HuH-7.5 (cell line): ENCODE data around the gene PLEKHA5.
"Not testable (repeated sequence)": the region's sequence is repeated elsewhere in the genome, so short reads cannot be mapped to it uniquely, and the experiment has no call there.

ENCODE experiments used
- DNase-seq: peaks from one replicate; pipeline ENCODE4 v3.0.0; 2011; ENCODE audit warnings: low spot score

Gene PLEKHA5

DNA sequence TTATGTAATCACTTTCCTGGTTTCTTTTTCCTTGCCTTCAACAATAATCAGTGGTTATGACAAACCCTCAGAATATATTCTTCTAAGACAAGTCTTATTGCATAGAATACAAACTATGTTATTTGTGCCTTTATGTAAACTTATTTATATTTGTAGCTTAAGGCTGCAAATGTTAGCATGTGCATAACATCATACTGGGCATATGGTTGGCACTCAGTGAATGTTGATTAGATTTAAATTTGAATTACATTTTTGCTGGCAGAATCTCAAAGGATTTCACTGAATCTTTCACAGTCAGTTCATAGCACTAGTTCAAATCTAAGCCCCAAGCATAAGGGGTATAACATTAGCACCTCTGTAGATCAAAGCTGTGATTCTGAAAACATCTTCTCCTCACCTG lies 196.6 kb downstream of the PLEKHA5 start:
- no peak for DNase-seq

DNA sequence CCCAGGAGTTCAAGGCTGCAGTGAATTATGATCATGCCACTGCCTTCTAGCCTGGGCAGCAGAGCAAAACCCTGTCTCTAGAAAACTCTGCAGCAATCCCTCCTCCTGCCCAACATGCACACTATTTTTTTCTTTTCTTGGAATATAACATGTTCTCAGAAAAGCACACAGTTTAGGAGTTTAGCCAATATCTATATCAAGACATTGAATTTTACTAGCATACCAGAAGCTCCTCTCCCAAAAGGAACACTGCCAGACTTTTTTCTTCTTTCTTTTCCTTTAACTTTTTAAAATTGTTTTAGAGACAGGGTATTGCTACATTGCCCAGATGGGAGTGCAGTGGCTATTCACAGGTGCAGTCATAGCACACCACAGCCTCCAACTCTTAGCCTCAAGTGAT lies 202.7 kb downstream of the PLEKHA5 start:
- DNase-seq = no peak

- no peak for DNase-seq
Observed at GRCh38 chr12:19338405-19338804, 208.9 kb downstream of the PLEKHA5 start.

GRCh38 chr12:19350850-19351249 lies 221.3 kb downstream of the PLEKHA5 start:
- not testable (repeated sequence) for DNase-seq

DNA sequence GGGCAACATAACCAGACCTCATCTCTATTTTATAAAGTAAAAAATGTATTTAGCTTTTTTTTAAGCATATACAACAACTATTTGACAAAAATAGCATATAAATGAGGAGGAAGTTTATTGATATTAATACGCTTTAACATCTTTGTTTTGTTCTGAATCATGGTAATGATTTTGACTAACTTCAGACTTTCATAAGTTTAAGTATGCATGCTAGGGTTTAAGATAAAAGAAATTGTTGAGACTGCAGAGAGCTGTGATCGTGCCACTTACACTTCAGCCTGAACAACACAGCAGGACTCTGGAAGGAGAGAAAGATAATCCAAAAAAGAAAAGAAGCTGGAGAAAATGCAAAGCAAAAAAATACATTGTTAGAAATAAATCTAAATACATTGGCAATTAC lies 221.8 kb downstream of the PLEKHA5 start:
- no peak for DNase-seq

DNA sequence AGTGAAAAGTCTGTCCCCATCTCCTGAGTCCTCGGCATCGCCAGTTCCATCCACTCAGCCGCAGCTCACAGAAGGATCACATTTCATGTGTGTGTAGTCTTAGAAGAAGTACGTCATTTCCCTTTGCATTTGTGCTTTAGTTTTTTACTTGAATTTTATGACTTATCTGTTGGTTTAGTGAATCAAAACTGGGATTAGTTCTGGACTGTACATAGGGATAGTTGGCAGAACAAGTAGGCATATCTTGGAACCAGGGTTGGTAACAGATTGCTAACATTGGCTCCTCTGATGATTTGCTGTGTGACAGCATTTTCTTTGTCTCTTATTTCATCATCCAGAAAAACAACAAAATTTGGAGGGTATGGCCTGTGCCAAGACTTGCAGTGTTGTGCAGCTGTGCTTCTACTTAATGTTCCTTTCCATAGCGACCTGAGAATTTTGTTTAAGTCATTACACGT lies 240.2 kb downstream of the PLEKHA5 start:
- no peak for DNase-seq

DNA sequence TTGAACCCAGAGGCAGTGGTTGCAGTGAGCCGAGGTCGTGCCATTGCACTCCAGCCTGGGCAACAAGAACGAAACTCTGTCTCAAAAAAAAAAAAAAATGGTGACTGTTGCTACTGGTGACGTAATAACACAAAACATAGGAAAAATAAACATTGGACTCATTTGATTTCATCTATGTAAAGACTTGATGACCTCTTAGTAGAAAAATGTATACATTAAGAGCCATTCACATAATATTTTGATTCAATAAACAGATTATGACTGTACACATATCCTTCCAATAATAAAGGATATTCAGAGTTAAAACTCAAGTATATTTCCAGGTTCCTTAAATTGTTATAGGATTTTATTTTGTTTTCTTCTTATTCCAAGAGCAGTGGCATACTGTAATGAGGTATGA lies 244.1 kb downstream of the PLEKHA5 start:
- no peak for DNase-seq

DNA sequence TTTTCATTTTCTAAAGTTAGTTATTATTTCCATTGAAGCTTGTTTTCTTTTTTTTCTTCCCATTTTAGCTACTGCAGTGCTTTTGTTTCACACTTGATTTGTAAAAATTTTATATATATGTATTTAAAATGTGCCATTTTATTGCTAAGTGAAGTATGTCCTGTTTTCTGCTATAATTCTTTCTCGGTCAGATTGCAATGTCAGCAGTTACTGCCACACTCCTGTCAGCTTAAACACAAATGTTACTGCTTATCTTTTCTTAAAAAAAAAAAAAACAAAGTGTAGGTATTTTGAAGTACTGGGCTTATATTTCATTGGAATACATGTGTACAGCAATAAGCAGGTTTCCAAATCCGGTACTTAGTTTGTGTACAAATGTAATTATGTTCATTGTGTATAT lies 246.4 kb downstream of the PLEKHA5 start:
- no peak for DNase-seq

DNA sequence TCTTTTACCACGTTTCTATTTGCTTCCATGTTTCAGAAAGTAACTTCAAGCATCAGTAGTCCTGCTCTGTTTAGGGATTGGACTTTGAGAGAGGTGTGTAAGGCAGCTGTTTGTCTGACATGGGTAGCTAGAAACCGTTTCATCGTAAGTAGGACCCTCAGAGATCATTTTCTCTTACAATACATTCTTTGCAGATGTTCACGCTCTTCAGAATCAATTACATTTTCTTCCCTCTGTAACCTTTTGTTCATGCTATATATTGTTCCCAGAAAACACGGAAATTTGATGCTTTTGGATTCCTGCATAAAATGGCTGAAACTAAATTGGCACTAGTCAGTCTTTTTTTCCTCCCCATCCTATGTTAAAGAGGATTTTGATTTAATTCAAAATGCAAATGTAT lies 247.2 kb downstream of the PLEKHA5 start:
- DNase-seq = no peak

DNA sequence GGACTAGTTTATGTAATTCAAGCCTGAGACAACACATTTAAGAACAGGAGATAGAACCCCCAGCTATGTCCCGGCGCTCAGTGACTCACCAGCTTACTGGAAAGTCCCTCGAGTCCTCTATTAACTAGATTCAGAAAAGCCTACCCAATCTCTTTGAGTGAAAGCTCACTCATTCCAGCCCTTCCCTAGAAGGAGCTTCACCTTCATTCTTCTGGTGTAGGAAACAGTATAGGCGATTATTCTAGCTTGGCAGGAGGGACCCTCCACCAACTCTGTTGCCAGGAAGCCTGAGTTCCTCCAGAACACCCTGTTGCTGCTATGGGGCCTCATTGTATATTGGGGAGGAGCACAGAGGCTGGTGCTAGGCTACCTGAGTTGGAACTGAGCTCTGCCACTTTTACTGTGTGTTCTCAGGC lies 252.6 kb downstream of the PLEKHA5 start:
- DNase-seq = no peak

- no peak for DNase-seq
Observed at GRCh38 chr12:19382563-19382962, 253.0 kb downstream of the PLEKHA5 start.

GRCh38 chr12:19387161-19387560 lies 257.6 kb downstream of the PLEKHA5 start:
- DNase-seq = no peak

- DNase-seq = no peak
Observed at GRCh38 chr12:19388131-19388549, 258.6 kb downstream of the PLEKHA5 start.

GRCh38 chr12:19390051-19390598 lies 260.6 kb downstream of the PLEKHA5 start:
- no peak for DNase-seq

- not testable (repeated sequence) for DNase-seq
Observed at GRCh38 chr12:19392644-19393043, 263.1 kb downstream of the PLEKHA5 start.

- DNase-seq = no peak
Observed at GRCh38 chr12:19394385-19394784, 264.9 kb downstream of the PLEKHA5 start.

- no peak for DNase-seq
Observed at GRCh38 chr12:19397534-19397933, 268.0 kb downstream of the PLEKHA5 start.

DNA sequence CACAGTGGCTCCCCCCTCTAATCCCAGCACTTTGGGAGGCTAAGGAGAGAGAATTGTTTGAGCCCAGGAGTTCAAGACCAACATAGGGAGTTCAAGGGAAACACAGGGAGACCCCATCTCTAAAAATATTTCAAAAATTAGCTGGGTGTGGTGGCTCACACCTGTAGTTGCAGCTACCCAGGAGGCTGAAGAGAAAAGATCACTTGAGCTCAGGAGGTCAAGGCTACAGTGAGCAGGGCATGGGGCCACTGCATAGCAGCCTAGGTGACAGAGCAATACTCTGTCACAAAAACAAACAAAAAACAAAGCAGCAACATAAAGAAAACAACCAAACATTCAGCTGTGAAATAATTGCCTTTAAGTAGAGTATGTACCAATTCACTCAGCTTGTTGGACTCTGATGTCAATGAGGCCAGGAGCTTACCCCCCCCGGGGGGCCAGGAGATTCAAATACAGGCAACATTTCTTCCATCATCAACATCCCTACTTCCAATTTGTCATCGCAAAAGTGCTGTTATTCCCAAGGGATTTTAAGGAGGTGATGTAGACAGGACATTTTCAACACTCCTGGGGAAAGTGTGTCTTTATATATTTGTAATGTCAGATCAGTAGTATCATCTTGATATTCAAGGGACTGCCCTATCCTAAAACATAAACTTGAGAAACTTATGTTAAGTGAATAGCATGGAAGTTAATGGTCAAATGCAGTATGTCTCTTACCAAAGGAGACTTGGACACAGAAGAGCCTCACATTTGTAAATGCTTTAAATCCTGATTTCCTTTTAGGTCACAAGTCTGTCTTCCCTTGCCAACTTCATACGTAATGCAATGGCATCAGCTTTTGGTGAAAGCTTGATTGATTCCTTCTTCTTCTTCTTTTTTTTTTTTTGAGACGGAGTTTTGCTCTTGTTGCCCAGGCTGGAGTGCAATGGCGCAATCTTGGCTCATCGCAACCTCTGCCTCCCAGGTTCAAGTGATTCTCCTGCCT lies 269.1 kb downstream of the PLEKHA5 start:
- no peak for DNase-seq

DNA sequence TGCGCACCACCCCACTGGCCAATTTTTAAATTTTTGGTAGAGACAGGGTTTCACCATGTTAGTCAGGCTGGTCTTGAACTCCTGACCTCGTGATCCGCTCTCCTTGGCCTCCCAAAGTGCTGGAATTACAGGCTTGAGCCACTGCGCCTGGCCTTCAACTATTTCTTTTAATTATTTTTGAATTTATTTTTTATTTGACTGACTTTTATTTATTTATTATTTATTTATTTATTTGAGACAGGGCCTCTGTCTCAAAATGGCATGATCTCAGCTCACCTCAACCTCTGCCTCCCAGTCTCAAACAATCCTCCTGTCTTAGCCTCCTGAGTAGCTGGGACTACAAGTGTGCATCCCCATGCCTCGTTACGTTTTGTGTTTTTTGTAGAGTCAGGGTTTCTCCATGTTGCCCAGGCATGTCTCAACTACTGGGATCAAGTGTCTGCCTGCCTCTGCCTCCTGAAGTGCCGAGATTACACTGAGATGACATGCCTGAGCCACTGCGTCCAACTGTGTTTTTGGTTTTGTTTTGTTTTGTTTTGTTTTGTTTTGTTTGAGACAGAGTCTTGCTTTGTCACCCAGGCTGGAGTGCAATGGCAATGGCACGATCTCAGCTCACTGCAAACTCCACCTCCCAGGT lies 271.2 kb downstream of the PLEKHA5 start:
- not testable (repeated sequence) for DNase-seq

- DNase-seq = no peak
Observed at GRCh38 chr12:19402211-19402610, 272.7 kb downstream of the PLEKHA5 start.

DNA sequence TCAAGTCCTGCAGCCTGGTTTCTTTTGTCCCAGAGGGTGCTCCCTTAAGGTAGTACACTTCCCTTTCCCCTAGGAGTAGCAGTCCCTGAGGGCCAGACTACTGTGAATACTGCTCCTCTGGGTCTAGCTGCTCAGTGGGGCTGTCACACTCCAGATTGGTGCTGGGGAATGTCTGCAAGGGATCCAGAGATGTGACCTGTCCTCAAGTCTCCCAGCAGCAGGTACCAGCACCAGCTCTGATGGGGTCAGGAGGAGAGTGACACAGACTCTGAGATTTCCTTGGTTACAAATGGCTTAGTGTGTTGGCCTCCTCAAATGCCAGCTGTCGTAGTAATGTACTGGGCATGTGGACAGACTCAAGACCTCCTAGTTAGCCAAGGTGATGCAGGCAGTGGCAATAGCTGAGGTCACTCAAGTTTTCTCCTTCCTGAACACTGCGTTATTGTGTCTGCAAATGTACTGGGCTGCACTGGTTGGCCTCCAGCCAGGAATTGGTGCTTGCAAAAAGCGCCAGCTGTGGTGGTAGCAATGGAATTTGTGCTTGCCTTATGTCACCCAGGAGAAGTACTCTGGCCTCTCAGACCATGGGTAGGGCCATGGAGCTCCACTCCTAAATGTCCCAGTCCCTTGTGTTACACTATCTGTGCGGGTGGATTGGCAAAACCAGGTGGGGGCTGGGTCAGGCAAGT lies 273.4 kb downstream of the PLEKHA5 start:
- peak; percentile 20 for DNase-seq

- no peak for DNase-seq
Observed at GRCh38 chr12:19404242-19404880, 274.8 kb downstream of the PLEKHA5 start.
